A673 (cell line): Measurements from ENCODE around the gene DLEC1. TPM values are rescaled to one million over a fixed set of nuclear protein-coding genes. Genes with fewer than 3 reads are reported as not detected.

Source experiments
- BruUV-seq: library from RNA; stranded (reverse); fragments of 400-500 nt; replicated peaks from 2 replicates; lab custom pipeline; 2021; lab: Mats Ljungman, UMichigan
- CTCF ChIA-PET: fragments of 300-600 bp; sonication (Branson Sonifier 250); formaldehyde crosslinking; loops from one replicate; lab custom pipeline; 2022; ENCODE audit warnings: antibody characterized with exemption; lab: Charles Lee
- POLR2A ChIA-PET: fragments of 300-600 bp; sonication (Branson Sonifier 250); formaldehyde crosslinking; loops from one replicate; lab custom pipeline; 2022; ENCODE audit warnings: antibody characterized with exemption; ENCODE audit not compliant: low non-redundant PET; lab: Charles Lee
- DNase-seq: peaks from one replicate; pipeline ENCODE4 v3.0.0-alpha.2; 2015; ENCODE audit warnings: low spot score
- H3K27ac ChIP-seq: fragments of 200-600 bp; sonication (generic); 2 replicates; pipeline ENCODE4 v1.5.1; 2016; ENCODE audit warnings: mixed run types, low read depth, mild to moderate bottlenecking, mixed read lengths, antibody characterized with exemption, low read length; ENCODE audit not compliant: poor library complexity, severe bottlenecking
- H3K27me3 ChIP-seq: fragments of 200-600 bp; sonication (generic); replicated peaks from 2 replicates; pipeline ENCODE4 v1.6.1; 2017; ENCODE audit warnings: mixed run types, low read depth, mild to moderate bottlenecking, mixed read lengths, antibody characterized with exemption, low read length; ENCODE audit not compliant: insufficient read depth, poor library complexity
- H3K36me3 ChIP-seq: fragments of 200-600 bp; sonication (generic); 2 replicates; pipeline ENCODE4 v1.6.1; 2016; ENCODE audit warnings: mixed run types, mild to moderate bottlenecking, mixed read lengths, antibody characterized with exemption, low read length; ENCODE audit not compliant: insufficient read depth, poor library complexity, severe bottlenecking
- H3K4me1 ChIP-seq: fragments of 200-600 bp; sonication (generic); 2 replicates; pipeline ENCODE4 v1.6.1; 2017; ENCODE audit warnings: mixed run types, mild to moderate bottlenecking, mixed read lengths, antibody characterized with exemption, low read length; ENCODE audit not compliant: insufficient read depth, poor library complexity, severe bottlenecking
- H3K4me3 ChIP-seq: fragments of 200-600 bp; sonication (generic); 2 replicates; pipeline ENCODE4 v1.5.1; 2016; ENCODE audit warnings: low read depth, mixed run types, mild to moderate bottlenecking, mixed read lengths, low read length; ENCODE audit not compliant: poor library complexity, severe bottlenecking
- H3K9me3 ChIP-seq: fragments of 200-600 bp; sonication (generic); 2 replicates; pipeline ENCODE4 v1.6.1; 2016; ENCODE audit warnings: mixed run types, low read depth, mild to moderate bottlenecking, mixed read lengths, antibody characterized with exemption, low read length; ENCODE audit not compliant: poor library complexity, severe bottlenecking
- EZH2 ChIP-seq: fragments of 200-600 bp; sonication (generic); IDR thresholded peaks from 2 replicates; pipeline ENCODE4 v1.6.1; 2017; ENCODE audit warnings: borderline replicate concordance, low read depth, mild to moderate bottlenecking, mixed read lengths, antibody characterized with exemption, low read length; ENCODE audit not compliant: poor library complexity, severe bottlenecking
- intact Hi-C: fragments of 100-400 bp; cut with micrococcal nuclease; formaldehyde crosslinking; loops from one replicate; pipeline ENCODE4 v1.10.0; 2022; ENCODE audit not compliant: unreplicated experiment
- total RNA-seq: library from RNA; stranded (reverse); gene quantifications from 2 replicates; pipeline ENCODE4 v1.2.3, GENCODE V29; 2021
- TF ChIP-seq, protein P1 (sequence below): fragments of 300-800, 200-600 bp; sonication (generic); conservative IDR thresholded peaks from 2 replicates; pipeline ENCODE4 v1.5.1; 2017; ENCODE audit warnings: low read depth, mild to moderate bottlenecking, antibody characterized with exemption, low read length, moderate library complexity, mixed read lengths

Gene DLEC1
- total RNA-seq, 1 experiment from 2014 or later: not detected

DNA sequence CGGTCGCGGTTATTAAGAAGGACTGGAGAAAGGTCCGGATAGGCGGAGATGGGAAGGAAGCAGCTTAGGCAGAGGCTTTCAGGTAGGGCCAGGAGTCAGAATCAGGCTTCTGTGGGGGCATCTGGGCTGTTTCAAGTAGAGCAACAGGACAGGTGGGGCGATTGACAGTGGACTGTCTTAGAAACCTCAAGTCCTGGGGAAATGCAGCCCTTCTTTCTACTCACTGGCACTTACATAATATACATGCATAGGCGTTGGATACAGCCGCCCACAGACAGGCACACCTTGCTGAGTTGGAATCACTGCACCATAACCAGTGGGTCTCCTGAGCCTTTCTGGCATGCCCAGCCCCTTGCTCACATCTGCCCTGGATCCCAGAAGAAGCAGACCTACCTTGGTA is 100.2 kb downstream of the DLEC1 start:
- peak overlapping the region; percentile 81 for H3K4me3 ChIP-seq
- TF ChIP-seq EZH2: no peak
- TF ChIP-seq, protein P1, sequence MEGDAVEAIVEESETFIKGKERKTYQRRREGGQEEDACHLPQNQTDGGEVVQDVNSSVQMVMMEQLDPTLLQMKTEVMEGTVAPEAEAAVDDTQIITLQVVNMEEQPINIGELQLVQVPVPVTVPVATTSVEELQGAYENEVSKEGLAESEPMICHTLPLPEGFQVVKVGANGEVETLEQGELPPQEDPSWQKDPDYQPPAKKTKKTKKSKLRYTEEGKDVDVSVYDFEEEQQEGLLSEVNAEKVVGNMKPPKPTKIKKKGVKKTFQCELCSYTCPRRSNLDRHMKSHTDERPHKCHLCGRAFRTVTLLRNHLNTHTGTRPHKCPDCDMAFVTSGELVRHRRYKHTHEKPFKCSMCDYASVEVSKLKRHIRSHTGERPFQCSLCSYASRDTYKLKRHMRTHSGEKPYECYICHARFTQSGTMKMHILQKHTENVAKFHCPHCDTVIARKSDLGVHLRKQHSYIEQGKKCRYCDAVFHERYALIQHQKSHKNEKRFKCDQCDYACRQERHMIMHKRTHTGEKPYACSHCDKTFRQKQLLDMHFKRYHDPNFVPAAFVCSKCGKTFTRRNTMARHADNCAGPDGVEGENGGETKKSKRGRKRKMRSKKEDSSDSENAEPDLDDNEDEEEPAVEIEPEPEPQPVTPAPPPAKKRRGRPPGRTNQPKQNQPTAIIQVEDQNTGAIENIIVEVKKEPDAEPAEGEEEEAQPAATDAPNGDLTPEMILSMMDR: no peak
- peaks cover under 1% of the 10 kb centered on the region for H3K36me3 ChIP-seq
- H3K9me3 ChIP-seq: no peaks in the 10 kb centered on the region
- no peak overlapping the region for H3K27ac ChIP-seq
- H3K4me1 ChIP-seq: peaks cover 4% of the 10 kb centered on the region
- ChIA-PET CTCF (no interaction called here), POLR2A (no interaction called here)
- H3K27me3 ChIP-seq: no peaks in the 10 kb centered on the region
- intact Hi-C loops: loop anchor here (10.0 kb wide), 1 partner anchor 206 kb away; the partner anchor contains the start of gene XYLB
- DNase-seq: no peak
- BruUV-seq: no TSS peak

DNA sequence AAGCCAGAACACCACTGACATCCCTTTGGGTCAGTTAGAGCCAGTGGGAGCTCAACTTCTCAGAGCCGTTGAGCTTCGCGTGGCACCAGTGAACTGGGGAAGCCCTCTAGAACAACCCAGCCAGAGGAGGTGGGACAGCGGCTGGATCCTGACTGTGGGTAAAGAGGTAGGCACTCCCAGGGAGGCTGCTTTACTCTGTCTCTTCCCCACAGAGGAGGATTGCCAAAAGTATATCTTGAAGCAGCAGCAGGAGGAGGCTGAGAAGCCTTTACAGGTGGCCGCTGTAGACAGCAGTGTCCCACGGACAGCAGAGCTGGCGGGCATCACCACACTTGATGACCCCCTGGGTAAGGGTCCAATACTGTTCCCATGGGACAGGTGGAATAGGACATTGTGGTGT is 100.6 kb downstream of the DLEC1 start:
- no TSS peak for BruUV-seq
- H3K27ac ChIP-seq: no peak overlapping the region
- DNase-seq: no peak
- intact Hi-C loops: loop anchor here (10.0 kb wide), 1 partner anchor 205 kb away; the partner anchor contains the start of gene XYLB
- ChIA-PET POLR2A (no interaction called here), CTCF (no interaction called here)
- no peaks in the 10 kb centered on the region for H3K27me3 ChIP-seq
- no peaks in the 10 kb centered on the region for H3K36me3 ChIP-seq
- H3K4me3 ChIP-seq: peak overlapping the region; percentile 81
- H3K9me3 ChIP-seq: no peaks in the 10 kb centered on the region
- TF ChIP-seq, protein P1: no peak
- no peak for TF ChIP-seq EZH2
- peaks cover 4% of the 10 kb centered on the region for H3K4me1 ChIP-seq

DNA sequence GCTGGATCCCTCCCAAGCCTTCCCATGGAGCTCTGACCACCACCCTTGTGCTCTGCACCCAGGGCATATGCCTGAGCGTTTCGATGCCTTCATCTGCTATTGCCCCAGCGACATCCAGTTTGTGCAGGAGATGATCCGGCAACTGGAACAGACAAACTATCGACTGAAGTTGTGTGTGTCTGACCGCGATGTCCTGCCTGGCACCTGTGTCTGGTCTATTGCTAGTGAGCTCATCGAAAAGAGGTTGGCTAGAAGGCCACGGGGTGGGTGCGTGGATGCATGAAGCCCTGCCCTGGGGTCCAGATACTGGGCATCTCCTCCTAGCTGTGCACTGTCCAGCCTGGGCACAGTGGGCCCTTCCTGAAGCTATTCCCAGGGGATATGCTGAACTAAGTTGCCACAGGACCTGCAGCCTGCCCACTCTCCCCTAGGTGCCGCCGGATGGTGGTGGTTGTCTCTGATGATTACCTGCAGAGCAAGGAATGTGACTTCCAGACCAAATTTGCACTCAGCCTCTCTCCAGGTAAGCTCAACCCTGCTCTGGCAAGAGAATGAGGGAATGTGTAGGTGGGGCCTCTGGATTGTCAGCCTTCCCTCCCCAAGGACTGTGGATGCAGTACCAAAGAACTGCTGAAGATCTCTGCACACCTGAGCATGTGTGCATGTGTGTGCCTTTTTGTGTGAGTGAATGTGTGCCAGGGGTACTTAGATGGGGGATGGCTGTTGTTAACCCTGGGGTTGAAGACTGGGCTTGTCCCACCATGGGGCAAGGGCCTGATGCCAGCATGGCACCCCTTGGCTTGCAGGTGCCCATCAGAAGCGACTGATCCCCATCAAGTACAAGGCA is 101.5 kb downstream of the DLEC1 start:
- no peak for DNase-seq
- no peak overlapping the region for H3K27ac ChIP-seq
- H3K27me3 ChIP-seq: no peaks in the 10 kb centered on the region
- H3K9me3 ChIP-seq: no peaks in the 10 kb centered on the region
- intact Hi-C loops: no loop called here
- ChIA-PET CTCF (no interaction called here), POLR2A (no interaction called here)
- no peak for TF ChIP-seq EZH2
- TF ChIP-seq, protein P1: no peak
- peaks cover 4% of the 10 kb centered on the region for H3K4me1 ChIP-seq
- no TSS peak for BruUV-seq
- no peak overlapping the region for H3K4me3 ChIP-seq
- H3K36me3 ChIP-seq: no peaks in the 10 kb centered on the region
